IMR-90 (cell line): Measurements from ENCODE around the gene MYO1C. TPM values are rescaled to one million over a fixed set of nuclear protein-coding genes. Genes with fewer than 3 reads are reported as not detected.

Experiments
- ATAC-seq: fragments of 200-7000 bp; cut with Tn5 transposase; 2 replicates; pipeline ENCODE4 v1.9.1; 2020; ENCODE audit warnings: low read depth, mild to moderate bottlenecking, moderate library complexity
- BruUV-seq: library from RNA; stranded (reverse); fragments of 400-500 nt; replicated peaks from 2 replicates; lab custom pipeline; 2021; lab: Mats Ljungman, UMichigan
- CTCF ChIA-PET: fragments of 300-600 bp; formaldehyde crosslinking; extraction: SDS; loops from one replicate; lab custom pipeline; 2021; ENCODE audit warnings: antibody characterized with exemption; lab: Yijun Ruan, JAX
- POLR2A ChIA-PET: fragments of 300-600 bp; sonication (Branson Sonifier 250); formaldehyde crosslinking; loops from one replicate; lab custom pipeline; 2022; ENCODE audit warnings: antibody characterized with exemption; ENCODE audit not compliant: unreplicated experiment; lab: Charles Lee
- DNase-seq: peaks from one replicate; pipeline ENCODE4 v3.0.0; 2013
- H2AFZ ChIP-seq: replicated peaks from 2 replicates; pipeline ENCODE3; 2013; ENCODE audit warnings: low read length, mild to moderate bottlenecking; ENCODE audit not compliant: poor library complexity
- H2AK5ac ChIP-seq: 2 replicates; pipeline ENCODE4 v1.6.1; 2013; ENCODE audit warnings: low read depth, low read length, inconsistent platforms
- H2AK9ac ChIP-seq: replicated peaks from 2 replicates; pipeline ENCODE3; 2013; ENCODE audit warnings: mild to moderate bottlenecking, low read depth, low read length, moderate library complexity; ENCODE audit not compliant: poor library complexity
- H2BK120ac ChIP-seq: 2 replicates; pipeline ENCODE4 v1.6.1; 2013; ENCODE audit warnings: low read depth, low read length, inconsistent platforms
- H2BK15ac ChIP-seq: 3 replicates; pipeline ENCODE4 v1.6.1; 2013; ENCODE audit warnings: low read depth, low read length, inconsistent platforms
- H2BK20ac ChIP-seq: 2 replicates; pipeline ENCODE4 v1.6.1; 2013; ENCODE audit warnings: low read depth, mild to moderate bottlenecking, inconsistent platforms, low read length, moderate library complexity
- H2BK5ac ChIP-seq: 2 replicates; pipeline ENCODE4 v1.6.1; 2013; ENCODE audit warnings: mild to moderate bottlenecking, low read depth, low read length, inconsistent platforms; ENCODE audit not compliant: poor library complexity, severe bottlenecking
- H3K14ac ChIP-seq: replicated peaks from 2 replicates; pipeline ENCODE4 v1.6.1; 2013; ENCODE audit warnings: low read depth, low read length, inconsistent platforms
- H3K18ac ChIP-seq: 2 replicates; pipeline ENCODE4 v1.6.1; 2013; ENCODE audit warnings: low read depth, low read length, control low read depth
- H3K23ac ChIP-seq: 2 replicates; pipeline ENCODE4 v1.6.1; 2013; ENCODE audit warnings: low read depth, low read length, inconsistent platforms
- H3K27ac ChIP-seq: 2 replicates; pipeline ENCODE4 v1.5.1; 2013; ENCODE audit warnings: mild to moderate bottlenecking, control low read depth, low read length; ENCODE audit not compliant: insufficient read depth
- H3K27me3 ChIP-seq: 2 replicates; pipeline ENCODE4 v1.6.1; 2013; ENCODE audit warnings: low read length; ENCODE audit not compliant: control insufficient read depth, insufficient read depth
- H3K36me3 ChIP-seq: 2 replicates; pipeline ENCODE4 v1.6.1; 2013; ENCODE audit warnings: low read length, mixed read lengths; ENCODE audit not compliant: control insufficient read depth, insufficient read depth
- H3K4ac ChIP-seq: 2 replicates; pipeline ENCODE4 v1.6.1; 2013; ENCODE audit warnings: low read depth, low read length, inconsistent platforms
- H3K4me1 ChIP-seq: 2 replicates; pipeline ENCODE4 v1.6.1; 2013; ENCODE audit warnings: low read length, mixed read lengths; ENCODE audit not compliant: control insufficient read depth, insufficient read depth
- H3K4me2 ChIP-seq: 2 replicates; pipeline ENCODE4 v1.6.1; 2013; ENCODE audit warnings: low read depth, mild to moderate bottlenecking, control low read depth, low read length, moderate library complexity
- H3K4me3 ChIP-seq: 2 replicates; pipeline ENCODE4 v1.5.1; 2013; ENCODE audit warnings: low read depth, mild to moderate bottlenecking, control low read depth, low read length, moderate library complexity; ENCODE audit not compliant: insufficient read depth
- H3K56ac ChIP-seq: 2 replicates; pipeline ENCODE4 v1.6.1; 2013; ENCODE audit warnings: low read length, inconsistent platforms; ENCODE audit not compliant: insufficient read depth; ENCODE audit errors: extremely low read depth
- H3K79me1 ChIP-seq, 2 experiments: 2 replicates each; pipeline ENCODE4 v1.6.1; 2013; ENCODE audit warnings: low read length in 2 of 2, inconsistent platforms in 1 of 2, low read depth in 1 of 2
- H3K9ac ChIP-seq: 2 replicates; pipeline ENCODE4 v1.6.1; 2013; ENCODE audit warnings: low read depth, low read length, control low read depth
- H3K9me1 ChIP-seq: 2 replicates; pipeline ENCODE4 v1.6.1; 2013; ENCODE audit warnings: low read length, inconsistent platforms; ENCODE audit not compliant: insufficient read depth
- H3K9me3 ChIP-seq: 2 replicates; pipeline ENCODE4 v1.6.1; 2013; ENCODE audit warnings: low read length; ENCODE audit not compliant: control insufficient read depth, insufficient read depth
- H4K20me1 ChIP-seq: 2 replicates; pipeline ENCODE4 v1.6.1; 2013; ENCODE audit warnings: low read length, inconsistent platforms; ENCODE audit not compliant: insufficient read depth
- H4K5ac ChIP-seq: 2 replicates; pipeline ENCODE4 v1.6.1; 2013; ENCODE audit warnings: mild to moderate bottlenecking, low read depth, low read length, control low read depth
- H4K8ac ChIP-seq, 2 experiments: 2 replicates each; pipeline ENCODE4 v1.6.1; 2013; ENCODE audit warnings: low read depth in 2 of 2, low read length in 2 of 2, control low read depth in 1 of 2, inconsistent platforms in 1 of 2
- H4K91ac ChIP-seq: 2 replicates; pipeline ENCODE4 v1.6.1; 2013; ENCODE audit warnings: low read depth, low read length, inconsistent platforms; ENCODE audit not compliant: insufficient read depth
- BHLHE40 ChIP-seq: fragments of 150-350 bp; IDR thresholded peaks from 2 replicates; pipeline ENCODE4 v1.6.1; 2016; ENCODE audit warnings: mild to moderate bottlenecking, low read depth, low read length
- CEBPB ChIP-seq: IDR thresholded peaks from 2 replicates; pipeline ENCODE4 v1.6.1; 2012; ENCODE audit warnings: low read depth, low read length, improper control_type of control experiment
- CHD1 ChIP-seq: IDR thresholded peaks from 2 replicates; pipeline ENCODE4 v1.6.1; 2012; ENCODE audit warnings: low read depth, low read length, improper control_type of control experiment
- CTCF ChIP-seq: conservative IDR thresholded peaks from 2 replicates; pipeline ENCODE4 v1.5.1; 2012; ENCODE audit warnings: mild to moderate bottlenecking, low read depth, low read length, improper control_type of control experiment
- ELK1 ChIP-seq: fragments of 150-350 bp; IDR thresholded peaks from 2 replicates; pipeline ENCODE4 v1.6.1; 2016; ENCODE audit warnings: low read depth, mild to moderate bottlenecking, low read length, moderate library complexity, borderline replicate concordance
- FOS ChIP-seq: fragments of 150-350 bp; IDR thresholded peaks from 2 replicates; pipeline ENCODE4 v1.6.1; 2016; ENCODE audit warnings: low read depth, low read length
- MAFK ChIP-seq: IDR thresholded peaks from 2 replicates; pipeline ENCODE4 v1.6.1; 2012; ENCODE audit warnings: low read depth, low read length, improper control_type of control experiment
- MAZ ChIP-seq: IDR thresholded peaks from 2 replicates; pipeline ENCODE4 v1.6.1; 2012; ENCODE audit warnings: low read depth, mild to moderate bottlenecking, low read length, improper control_type of control experiment, moderate library complexity, borderline replicate concordance
- MXI1 ChIP-seq: IDR thresholded peaks from 2 replicates; pipeline ENCODE4 v1.6.1; 2012; ENCODE audit warnings: low read depth, mild to moderate bottlenecking, low read length, moderate library complexity, borderline replicate concordance
- NFE2L2 ChIP-seq: fragments of 150-350 bp; IDR thresholded peaks from 2 replicates; pipeline ENCODE4 v1.6.1; 2016; ENCODE audit warnings: low read depth, mild to moderate bottlenecking, low read length
- POLR2A ChIP-seq: IDR thresholded peaks from 2 replicates; pipeline ENCODE4 v1.6.1; 2012; ENCODE audit warnings: mild to moderate bottlenecking, low read depth, low read length
- RAD21 ChIP-seq: IDR thresholded peaks from 2 replicates; pipeline ENCODE4 v1.6.1; 2012; ENCODE audit warnings: low read length, improper control_type of control experiment
- RCOR1 ChIP-seq: IDR thresholded peaks from 2 replicates; pipeline ENCODE4 v1.6.1; 2012; ENCODE audit warnings: mild to moderate bottlenecking, low read length, improper control_type of control experiment; ENCODE audit not compliant: insufficient replicate concordance
- RFX5 ChIP-seq: IDR thresholded peaks from 2 replicates; pipeline ENCODE4 v1.8.0; 2012; ENCODE audit warnings: low read depth, mild to moderate bottlenecking, low read length, moderate library complexity
- SMC3 ChIP-seq: fragments of 150-350 bp; IDR thresholded peaks from 2 replicates; pipeline ENCODE4 v1.6.1; 2016; ENCODE audit warnings: low read depth, mild to moderate bottlenecking, antibody characterized with exemption, low read length, moderate library complexity
- USF2 ChIP-seq: fragments of 150-350 bp; IDR thresholded peaks from 2 replicates; pipeline ENCODE4 v1.6.1; 2017; ENCODE audit warnings: mild to moderate bottlenecking, antibody characterized with exemption, low read length, low read depth
- WGBS, 2 experiments: methylation state at CpG; one replicate each; pipeline versions ENCODE4 v1.1.5 to v1.1.7; 2013; ENCODE audit warnings: missing lambda C conversion rate in 2 of 2; ENCODE audit not compliant: insufficient read length in 1 of 2; ENCODE audit errors: extremely low coverage in 2 of 2; 5-methylcytosine and 5-hydroxymethylcytosine counted together
- dilution Hi-C: fragments of 300-500 bp; cut with HindIII; formaldehyde crosslinking; loops from one replicate; pipeline ENCODE4 v1.14.3; 2018; ENCODE audit warnings: low sequenced_read_pairs; ENCODE audit not compliant: unreplicated experiment
- in situ Hi-C: fragments of 300-500 bp; cut with MboI; formaldehyde crosslinking; loops from 3 replicates; pipeline ENCODE4 v1.14.3; 2019; ENCODE audit warnings: low sequenced_read_pairs, inconsistent platforms, mixed read lengths
- intact Hi-C: fragments of 100-400 bp; cut with micrococcal nuclease; formaldehyde crosslinking; loops from 2 replicates; pipeline ENCODE4 v1.10.0; 2022
- polyA plus RNA-seq, 3 experiments: library from polyadenylated mRNA; depleted of rRNA; stranded (reverse); fragments of >200 nt; gene quantifications; 2 replicates each; pipeline ENCODE4 v1.2.3, GENCODE V29; 2012; ENCODE audit warnings: low replicate concordance in 1 of 3
- total RNA-seq: library from RNA; depleted of rRNA; stranded (reverse); fragments of >200 nt; gene quantifications from 2 replicates; pipeline ENCODE4 v1.2.3, GENCODE V29; 2012

The MYO1C gene
- total and polyA plus RNA-seq, 2 of the 4 experiments (the other 2 are of a cell fraction), result 162 to 196 TPM

GRCh38 chr17:1504866-1505265, 12.4 kb upstream of the MYO1C start:
- no peak for TF ChIP-seq NFE2L2
- TF ChIP-seq CEBPB, result no peak
- no peak for TF ChIP-seq POLR2A
- TF ChIP-seq MAFK, result no peak
- TF ChIP-seq BHLHE40, result no peak
- TF ChIP-seq RCOR1, result no peak
- no peak for TF ChIP-seq CTCF
- TF ChIP-seq ELK1, result no peak
- TF ChIP-seq CHD1, result no peak
- TF ChIP-seq SMC3, result no peak
- no peak for TF ChIP-seq FOS
- TF ChIP-seq USF2, result no peak
- TF ChIP-seq MXI1, result no peak
- TF ChIP-seq MAZ, result no peak
- no peak for TF ChIP-seq RAD21
- TF ChIP-seq RFX5, result no peak
- H3K9me1 ChIP-seq, result no peaks in the 10 kb centered on the region
- H4K8ac ChIP-seq, result no peak overlapping the region
- BruUV-seq, result no TSS peak
- H2BK120ac ChIP-seq, result no peak overlapping the region
- POLR2A ChIA-PET, result no interaction called here
- DNase-seq, result no peak
- H2AK5ac ChIP-seq, result no peak overlapping the region
- H3K9ac ChIP-seq, result no peak overlapping the region
- H3K9me3 ChIP-seq, result no peaks in the 10 kb centered on the region
- H3K14ac ChIP-seq, result no peak overlapping the region
- dilution Hi-C loops (no loop called here), intact Hi-C loops (no loop called here), in situ Hi-C loops (no loop called here)
- WGBS, 2 experiments, result no CpG with 5 or more reads among the region's 3 CpGs
- H3K79me1 ChIP-seq, result no peaks in the 10 kb centered on the region; a peak in 1 of 4 replicates
- no peaks in the 10 kb centered on the region for H4K20me1 ChIP-seq
- H2BK15ac ChIP-seq, result no peak overlapping the region
- H3K56ac ChIP-seq, result no peak overlapping the region
- no peak overlapping the region for H4K91ac ChIP-seq
- peaks cover 24% of the 10 kb centered on the region for H3K36me3 ChIP-seq
- no peak overlapping the region for H3K27ac ChIP-seq
- no peak overlapping the region for H3K4ac ChIP-seq
- H3K4me2 ChIP-seq, result no peak overlapping the region
- no peak overlapping the region for H4K5ac ChIP-seq
- no peak overlapping the region for H2BK5ac ChIP-seq
- no peak overlapping the region for H2BK20ac ChIP-seq
- no peak for ATAC-seq
- no peak overlapping the region for H3K23ac ChIP-seq
- H3K4me1 ChIP-seq, result no peaks in the 10 kb centered on the region
- CTCF ChIA-PET, result interaction anchor here (0.6 kb wide), 1 partner anchor 947 kb away, joined by 3 read pairs; no protein-coding TSS in a partner anchor
- H3K27me3 ChIP-seq, result no peaks in the 10 kb centered on the region
- no peak overlapping the region for H2AK9ac ChIP-seq
- no peak overlapping the region for H2AFZ ChIP-seq
- H3K4me3 ChIP-seq, result no peak overlapping the region
- H3K18ac ChIP-seq, result no peak overlapping the region
